Measurements from ENCODE around the gene ZNF385B.

GRCh38 chr2:179682756-179683155, 178.7 kb downstream of the ZNF385B start:
- no peak for TF ChIP-seq CTCF (optimal IDR thresholded peaks at IDR 0.05 in 1 of 3, IDR thresholded peaks at IDR 0.05 in 1 of 3, conservative IDR thresholded peaks at IDR 0.05 in 1 of 3; ENCODE audit: extremely low read depth in 1 of 3, insufficient read depth in 2 of 3, low read length in 3 of 3)
- no peak for TF ChIP-seq EZH2 (IDR thresholded peaks at IDR 0.05; ENCODE audit: low read length)
